Measurements from ENCODE around the gene MREG.
"Not testable (repeated sequence)": the region's sequence is repeated elsewhere in the genome, so short reads cannot be mapped to it uniquely, and the experiment has no call there.

The MREG gene

DNA sequence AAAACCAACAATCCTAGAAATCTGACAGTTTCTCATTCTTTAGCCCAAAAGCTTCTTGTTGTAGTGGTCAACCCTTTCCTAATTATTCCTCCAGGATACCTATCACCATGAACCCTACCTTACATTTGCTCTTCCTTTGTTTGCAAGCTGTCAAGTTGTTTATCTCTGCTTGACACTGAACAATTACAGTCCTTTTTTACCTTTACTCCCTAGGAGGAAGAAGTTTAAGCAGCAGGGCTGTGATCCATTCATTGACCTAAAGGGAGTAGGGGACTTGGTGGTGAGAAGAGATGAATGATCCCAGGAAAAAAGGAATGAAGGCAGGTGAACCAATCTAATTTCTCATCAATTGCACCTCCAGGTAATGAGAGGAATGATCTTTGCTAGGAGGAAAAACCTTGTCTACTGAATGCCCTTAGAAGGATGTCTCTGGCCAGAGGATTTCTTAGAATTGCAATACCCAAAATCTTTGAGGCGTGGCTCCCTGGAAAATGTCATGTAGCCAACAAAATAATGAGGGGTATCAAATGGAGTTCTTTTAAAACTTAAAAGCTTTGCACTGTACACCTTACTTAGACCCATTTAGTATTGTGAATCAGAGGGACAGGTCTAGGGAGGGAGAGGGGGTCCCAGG, 47.7 kb downstream of the MREG start:
- H3K9me3 ChIP-seq (ENCODE audit: control insufficient read depth, low read length) = no peaks in the 10 kb centered on the region
- no peaks in the 10 kb centered on the region for H3K36me3 ChIP-seq (ENCODE audit: control insufficient read depth, insufficient read depth, low read length)
- H3K27me3 ChIP-seq (ENCODE audit: control insufficient read depth, insufficient read depth, low read length, poor library complexity, severe bottlenecking) = no peaks in the 10 kb centered on the region
- H3K4me3 ChIP-seq (ENCODE audit: insufficient read depth, low read depth, low read length) = no peak overlapping the region
- no peak overlapping the region for H3K27ac ChIP-seq (ENCODE audit: insufficient read depth, low read depth, low read length, poor library complexity, severe bottlenecking)
- H3K4me1 ChIP-seq (ENCODE audit: control insufficient read depth, insufficient read depth, low read length) = no peaks in the 10 kb centered on the region
- 77 to 92% methylated on average over 1 of the region's 1 CpG for WGBS, 2 experiments

DNA sequence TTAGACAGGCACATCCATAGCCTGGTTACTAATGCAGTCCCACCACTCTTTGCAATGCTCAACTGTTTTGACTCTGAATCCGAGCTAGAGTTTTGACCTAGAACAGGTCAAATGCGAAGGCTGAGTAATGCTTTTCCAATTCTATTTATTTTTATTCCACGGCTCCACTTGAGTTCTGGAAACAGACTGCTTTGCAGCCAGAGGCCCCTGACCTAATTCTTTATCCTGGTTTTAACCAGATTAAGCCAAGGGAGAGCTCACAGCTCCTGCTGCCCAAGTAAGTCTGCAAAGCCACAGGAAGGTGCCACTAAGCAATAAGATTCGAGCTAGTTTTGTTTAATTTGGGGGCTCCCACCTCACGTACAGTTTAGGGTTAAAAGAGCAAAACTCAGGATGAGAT, 51.4 kb downstream of the MREG start:
- H3K4me3 ChIP-seq (ENCODE audit: insufficient read depth, low read depth, low read length) = no peak overlapping the region
- WGBS, 2 experiments = 93 to 94% methylated on average over 5 of the region's 5 CpGs

DNA sequence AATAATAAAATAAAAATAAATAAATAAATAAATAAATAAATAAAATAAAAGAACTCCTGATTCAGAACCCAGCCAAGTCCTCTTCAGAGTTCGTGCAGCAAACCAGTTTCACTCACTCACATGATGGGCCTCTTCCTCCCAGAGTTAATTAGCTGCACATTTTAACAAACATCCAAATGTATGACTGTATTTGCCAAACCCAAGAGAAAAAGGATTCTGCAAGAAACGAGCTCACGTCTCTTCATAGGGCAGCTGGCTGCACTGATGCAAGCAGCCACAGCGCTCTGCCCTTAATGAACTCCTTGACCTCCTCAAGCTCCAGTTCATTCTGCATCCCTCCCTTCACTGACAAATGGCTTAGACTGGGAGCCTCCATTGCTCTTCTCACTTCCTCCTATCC, 55.1 kb downstream of the MREG start:
- no peak overlapping the region for H3K27ac ChIP-seq (ENCODE audit: insufficient read depth, low read depth, low read length, poor library complexity, severe bottlenecking)
- 95 to 97% methylated on average over 4 of the region's 4 CpGs for WGBS, 2 experiments
- no peaks in the 10 kb centered on the region for H3K36me3 ChIP-seq (ENCODE audit: control insufficient read depth, insufficient read depth, low read length)
- no peak overlapping the region for H3K4me3 ChIP-seq (ENCODE audit: insufficient read depth, low read depth, low read length)
- H3K9me3 ChIP-seq (ENCODE audit: control insufficient read depth, low read length) = no peaks in the 10 kb centered on the region
- no peaks in the 10 kb centered on the region for H3K4me1 ChIP-seq (ENCODE audit: control insufficient read depth, insufficient read depth, low read length)
- H3K27me3 ChIP-seq (ENCODE audit: control insufficient read depth, insufficient read depth, low read length, poor library complexity, severe bottlenecking) = no peaks in the 10 kb centered on the region

More for the DNA sequence above, 51.4 kb downstream of the MREG start:
- Histone ChIP-seq H3K4me1 (ENCODE audit: control insufficient read depth, insufficient read depth, low read length) (no peaks in the 10 kb centered on the region), H3K27me3 (ENCODE audit: control insufficient read depth, insufficient read depth, low read length, poor library complexity, severe bottlenecking) (no peaks in the 10 kb centered on the region), H3K36me3 (ENCODE audit: control insufficient read depth, insufficient read depth, low read length) (no peaks in the 10 kb centered on the region), H3K27ac (ENCODE audit: insufficient read depth, low read depth, low read length, poor library complexity, severe bottlenecking) (no peak overlapping the region), H3K9me3 (ENCODE audit: control insufficient read depth, low read length) (no peaks in the 10 kb centered on the region)

DNA sequence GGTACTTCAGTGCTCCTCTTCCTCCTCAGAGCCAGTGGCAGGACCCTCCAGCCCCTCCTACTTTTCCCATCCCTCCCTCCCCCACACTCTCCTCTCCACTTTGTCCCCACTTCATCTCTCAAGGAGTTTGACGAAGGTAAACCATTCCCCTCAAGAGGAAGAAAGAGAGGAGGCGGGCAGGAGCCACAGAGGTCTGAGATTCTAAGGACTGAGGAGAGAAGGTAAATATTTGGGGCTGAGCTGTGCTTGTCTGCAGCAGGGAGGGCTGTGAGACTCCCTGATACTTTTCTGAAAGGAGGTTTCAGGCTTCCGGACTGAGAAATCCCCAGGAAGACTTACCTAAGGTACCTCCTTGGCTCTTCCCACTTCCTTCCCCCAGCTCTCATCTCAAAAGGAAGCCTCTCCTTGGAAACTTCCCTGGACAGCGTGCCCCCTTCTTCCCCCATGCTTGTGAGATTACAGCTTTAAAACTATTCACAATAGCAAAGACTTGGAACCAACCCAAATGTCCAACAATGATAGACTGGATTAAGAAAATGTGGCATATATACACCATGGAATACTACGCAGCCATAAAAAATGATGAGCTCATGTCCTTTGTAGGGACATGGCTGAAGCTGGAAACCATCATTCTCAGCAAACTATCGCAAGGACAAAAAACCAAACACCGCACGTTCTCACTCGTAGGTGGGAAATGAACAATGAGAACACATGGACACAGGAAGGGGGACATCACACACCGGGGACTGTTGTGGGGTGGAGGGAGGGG, 55.8 kb downstream of the MREG start:
- H3K4me1 ChIP-seq (ENCODE audit: control insufficient read depth, insufficient read depth, low read length); H3K36me3 ChIP-seq (ENCODE audit: control insufficient read depth, insufficient read depth, low read length); H3K4me3 ChIP-seq (ENCODE audit: insufficient read depth, low read depth, low read length); H3K27me3 ChIP-seq (ENCODE audit: control insufficient read depth, insufficient read depth, low read length, poor library complexity, severe bottlenecking); H3K9me3 ChIP-seq (ENCODE audit: control insufficient read depth, low read length); H3K27ac ChIP-seq (ENCODE audit: insufficient read depth, low read depth, low read length, poor library complexity, severe bottlenecking): not testable (repeated sequence)
- 94 to 95% methylated on average over 9 to 10 of the region's 10 CpGs for WGBS, 2 experiments

DNA sequence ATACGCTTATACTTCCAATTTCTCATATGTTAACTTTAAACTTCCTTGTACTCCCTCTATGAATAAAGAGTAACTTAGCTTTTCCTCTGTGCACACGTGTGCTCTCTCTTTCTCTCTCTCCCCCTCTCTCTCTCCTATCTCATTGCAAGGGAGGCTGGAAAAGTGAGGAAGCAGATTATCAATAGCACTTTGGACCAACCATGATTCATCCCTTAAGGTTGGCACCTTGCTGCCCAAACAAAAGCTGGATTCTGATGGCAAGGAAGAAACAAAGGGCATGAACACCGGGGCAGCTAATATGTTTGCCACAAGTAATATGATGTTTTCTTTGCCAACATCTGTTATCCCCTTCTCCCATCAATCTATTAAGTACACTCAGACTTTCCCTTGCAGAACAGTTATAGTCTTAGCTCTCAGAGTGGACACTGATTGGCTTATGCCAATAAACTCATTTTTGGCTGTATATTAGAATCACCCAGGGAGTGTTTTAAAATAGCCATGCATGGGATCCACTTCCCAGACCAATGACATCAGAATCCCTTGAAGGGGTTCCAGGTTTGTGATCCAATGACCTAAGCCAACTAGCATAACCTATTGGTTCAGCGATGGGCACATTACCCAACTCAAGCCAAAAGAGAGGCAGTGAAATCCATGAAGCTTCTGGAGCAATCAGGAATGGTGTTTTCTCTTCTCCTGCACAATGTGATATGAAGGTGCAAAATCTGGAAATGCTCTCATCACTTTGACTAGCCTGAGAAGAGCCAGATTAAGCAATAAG, 60.3 kb downstream of the MREG start:
- Histone ChIP-seq H3K27me3 (ENCODE audit: control insufficient read depth, insufficient read depth, low read length, poor library complexity, severe bottlenecking) (no peaks in the 10 kb centered on the region), H3K9me3 (ENCODE audit: control insufficient read depth, low read length) (no peaks in the 10 kb centered on the region), H3K4me1 (ENCODE audit: control insufficient read depth, insufficient read depth, low read length) (no peaks in the 10 kb centered on the region), H3K4me3 (ENCODE audit: insufficient read depth, low read depth, low read length) (no peak overlapping the region), H3K27ac (ENCODE audit: insufficient read depth, low read depth, low read length, poor library complexity, severe bottlenecking) (no peak overlapping the region), H3K36me3 (ENCODE audit: control insufficient read depth, insufficient read depth, low read length) (no peaks in the 10 kb centered on the region)
- WGBS, 2 experiments = 90 to 92% methylated on average over 4 of the region's 4 CpGs

DNA sequence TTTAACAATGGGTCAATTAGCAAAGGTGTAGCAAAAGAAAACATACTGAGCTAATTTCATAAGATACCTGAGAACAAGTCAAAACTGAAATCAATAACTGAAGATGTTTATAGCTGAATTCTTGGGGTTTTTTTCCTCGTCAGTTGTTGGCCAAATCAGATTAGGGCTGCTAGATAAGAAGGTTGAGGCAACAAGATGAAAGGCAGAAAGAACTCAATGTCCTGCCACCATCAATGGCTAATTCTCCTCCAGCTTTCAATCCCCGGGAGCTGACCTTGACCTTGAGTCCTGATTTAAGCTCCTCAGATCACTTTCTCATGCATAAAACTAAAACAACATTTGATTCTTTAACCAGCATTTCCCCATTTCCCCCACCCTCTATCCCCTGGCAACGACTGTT, 61.8 kb downstream of the MREG start:
- no peaks in the 10 kb centered on the region for H3K27me3 ChIP-seq (ENCODE audit: control insufficient read depth, insufficient read depth, low read length, poor library complexity, severe bottlenecking)
- H3K4me3 ChIP-seq (ENCODE audit: insufficient read depth, low read depth, low read length) = no peak overlapping the region
- no peaks in the 10 kb centered on the region for H3K4me1 ChIP-seq (ENCODE audit: control insufficient read depth, insufficient read depth, low read length)
- 72 to 74% methylated on average over 3 of the region's 3 CpGs for WGBS, 2 experiments
- no peaks in the 10 kb centered on the region for H3K36me3 ChIP-seq (ENCODE audit: control insufficient read depth, insufficient read depth, low read length)
- H3K9me3 ChIP-seq (ENCODE audit: control insufficient read depth, low read length) = no peaks in the 10 kb centered on the region
- H3K27ac ChIP-seq (ENCODE audit: insufficient read depth, low read depth, low read length, poor library complexity, severe bottlenecking) = no peak overlapping the region

DNA sequence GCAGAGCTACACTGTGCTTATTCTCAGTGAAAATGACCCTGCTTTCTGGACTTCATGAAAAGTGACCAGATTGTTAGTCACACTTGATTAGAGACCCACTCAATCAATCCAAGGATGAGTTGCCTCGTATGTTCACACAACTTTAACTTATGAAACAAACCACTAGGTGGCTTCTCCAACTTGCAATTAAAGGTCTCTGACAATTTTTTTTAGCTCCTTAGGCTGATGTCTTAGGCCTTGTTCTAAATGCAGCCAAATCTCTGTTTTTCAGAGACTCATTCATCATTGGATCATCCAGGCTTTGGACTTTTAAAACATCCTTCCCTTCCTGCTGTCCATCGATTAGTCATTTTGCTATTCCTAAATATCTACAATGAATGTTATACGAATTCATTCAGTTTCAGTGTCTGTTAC, 63.4 kb downstream of the MREG start:
- no peak overlapping the region for H3K27ac ChIP-seq (ENCODE audit: insufficient read depth, low read depth, low read length, poor library complexity, severe bottlenecking)
- H3K9me3 ChIP-seq (ENCODE audit: control insufficient read depth, low read length) = no peaks in the 10 kb centered on the region
- no peaks in the 10 kb centered on the region for H3K27me3 ChIP-seq (ENCODE audit: control insufficient read depth, insufficient read depth, low read length, poor library complexity, severe bottlenecking)
- no peak overlapping the region for H3K4me3 ChIP-seq (ENCODE audit: insufficient read depth, low read depth, low read length)
- WGBS, 2 experiments = 62 to 82% methylated on average over 2 to 3 of the region's 3 CpGs
- H3K4me1 ChIP-seq (ENCODE audit: control insufficient read depth, insufficient read depth, low read length) = no peaks in the 10 kb centered on the region
- H3K36me3 ChIP-seq (ENCODE audit: control insufficient read depth, insufficient read depth, low read length) = no peaks in the 10 kb centered on the region

DNA sequence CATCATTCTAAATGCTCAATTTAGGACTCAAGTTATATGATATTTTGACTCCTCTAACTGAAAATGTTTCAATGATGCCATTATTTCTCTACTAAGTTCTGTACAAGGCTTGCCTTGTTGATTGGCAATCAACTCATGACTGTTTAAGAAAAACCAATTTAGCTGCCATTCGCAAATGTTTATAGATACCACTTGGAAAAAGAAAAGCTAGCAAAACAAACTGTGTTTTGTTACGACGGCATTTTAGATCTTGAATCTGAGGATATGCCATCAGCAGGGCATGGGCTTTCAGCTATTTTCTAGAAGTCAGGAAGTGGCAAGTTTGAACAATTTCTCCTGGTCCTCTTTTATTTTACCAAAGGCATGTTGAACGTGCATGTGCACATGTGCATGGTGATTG, 65.3 kb downstream of the MREG start:
- no peaks in the 10 kb centered on the region for H3K9me3 ChIP-seq (ENCODE audit: control insufficient read depth, low read length)
- no peaks in the 10 kb centered on the region for H3K36me3 ChIP-seq (ENCODE audit: control insufficient read depth, insufficient read depth, low read length)
- H3K4me3 ChIP-seq (ENCODE audit: insufficient read depth, low read depth, low read length) = no peak overlapping the region
- no peaks in the 10 kb centered on the region for H3K27me3 ChIP-seq (ENCODE audit: control insufficient read depth, insufficient read depth, low read length, poor library complexity, severe bottlenecking)
- no peak overlapping the region for H3K27ac ChIP-seq (ENCODE audit: insufficient read depth, low read depth, low read length, poor library complexity, severe bottlenecking)
- 97% methylated on average over 3 to 4 of the region's 4 CpGs for WGBS, 2 experiments
- no peaks in the 10 kb centered on the region for H3K4me1 ChIP-seq (ENCODE audit: control insufficient read depth, insufficient read depth, low read length)

DNA sequence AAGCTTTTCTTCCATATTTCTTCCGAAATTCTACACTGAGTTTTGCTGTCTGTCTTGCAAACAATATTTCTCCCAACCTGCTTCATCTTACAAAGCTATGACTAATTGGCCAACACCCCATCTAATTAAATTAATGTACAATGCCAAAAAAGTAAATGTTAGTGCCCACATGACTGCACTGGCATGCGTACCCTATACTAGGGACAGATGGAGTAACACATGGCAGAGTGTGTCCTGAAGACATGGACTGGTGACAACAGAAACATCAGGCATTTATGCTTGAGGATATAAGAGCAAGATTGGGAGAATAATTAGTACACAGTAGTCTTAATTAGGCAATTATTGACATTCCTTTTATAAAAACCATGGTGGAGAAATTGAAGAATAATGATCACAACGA, 66.8 kb downstream of the MREG start:
- H3K9me3 ChIP-seq (ENCODE audit: control insufficient read depth, low read length) = no peaks in the 10 kb centered on the region
- no peaks in the 10 kb centered on the region for H3K4me1 ChIP-seq (ENCODE audit: control insufficient read depth, insufficient read depth, low read length)
- H3K4me3 ChIP-seq (ENCODE audit: insufficient read depth, low read depth, low read length) = no peak overlapping the region
- H3K27me3 ChIP-seq (ENCODE audit: control insufficient read depth, insufficient read depth, low read length, poor library complexity, severe bottlenecking) = no peaks in the 10 kb centered on the region
- H3K36me3 ChIP-seq (ENCODE audit: control insufficient read depth, insufficient read depth, low read length) = no peaks in the 10 kb centered on the region
- H3K27ac ChIP-seq (ENCODE audit: insufficient read depth, low read depth, low read length, poor library complexity, severe bottlenecking) = no peak overlapping the region
- WGBS, 2 experiments = 70 to 78% methylated on average over 2 of the region's 3 CpGs

DNA sequence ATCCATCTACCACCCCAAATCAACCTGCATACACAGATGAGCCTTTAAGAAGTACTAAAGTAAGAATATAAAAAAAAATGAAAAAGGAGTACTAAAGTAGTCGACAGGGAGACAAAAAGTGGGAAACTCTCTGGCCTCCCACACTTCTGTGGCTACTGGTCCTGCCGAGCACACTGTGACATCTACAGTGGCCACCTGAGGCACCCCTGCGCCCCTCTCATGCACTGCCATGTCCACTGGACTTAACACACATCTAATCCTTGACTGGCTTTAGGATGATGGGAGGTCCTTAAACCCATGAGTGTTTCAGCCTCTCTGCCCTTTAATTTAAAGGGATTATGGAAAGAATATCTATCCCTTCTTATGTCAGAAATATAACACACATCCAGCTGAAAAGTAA, 71.2 kb downstream of the MREG start:
- H3K27me3 ChIP-seq (ENCODE audit: control insufficient read depth, insufficient read depth, low read length, poor library complexity, severe bottlenecking) = no peaks in the 10 kb centered on the region
- 91 to 96% methylated on average over 3 of the region's 3 CpGs for WGBS, 2 experiments
- no peak overlapping the region for H3K4me3 ChIP-seq (ENCODE audit: insufficient read depth, low read depth, low read length)
- H3K27ac ChIP-seq (ENCODE audit: insufficient read depth, low read depth, low read length, poor library complexity, severe bottlenecking) = no peak overlapping the region
- no peaks in the 10 kb centered on the region for H3K9me3 ChIP-seq (ENCODE audit: control insufficient read depth, low read length)
- H3K36me3 ChIP-seq (ENCODE audit: control insufficient read depth, insufficient read depth, low read length) = no peaks in the 10 kb centered on the region
- no peaks in the 10 kb centered on the region for H3K4me1 ChIP-seq (ENCODE audit: control insufficient read depth, insufficient read depth, low read length)
